NCI-H446 treated with DMSO at 0.1 percent for 48 hours (cell line): Measurements from ENCODE around the gene SHISA7.

Source experiments
- DNase-seq: peaks from one replicate; lab custom pipeline; 2025; lab: John Stamatoyannopoulos, UW

SHISA7 gene

DNA sequence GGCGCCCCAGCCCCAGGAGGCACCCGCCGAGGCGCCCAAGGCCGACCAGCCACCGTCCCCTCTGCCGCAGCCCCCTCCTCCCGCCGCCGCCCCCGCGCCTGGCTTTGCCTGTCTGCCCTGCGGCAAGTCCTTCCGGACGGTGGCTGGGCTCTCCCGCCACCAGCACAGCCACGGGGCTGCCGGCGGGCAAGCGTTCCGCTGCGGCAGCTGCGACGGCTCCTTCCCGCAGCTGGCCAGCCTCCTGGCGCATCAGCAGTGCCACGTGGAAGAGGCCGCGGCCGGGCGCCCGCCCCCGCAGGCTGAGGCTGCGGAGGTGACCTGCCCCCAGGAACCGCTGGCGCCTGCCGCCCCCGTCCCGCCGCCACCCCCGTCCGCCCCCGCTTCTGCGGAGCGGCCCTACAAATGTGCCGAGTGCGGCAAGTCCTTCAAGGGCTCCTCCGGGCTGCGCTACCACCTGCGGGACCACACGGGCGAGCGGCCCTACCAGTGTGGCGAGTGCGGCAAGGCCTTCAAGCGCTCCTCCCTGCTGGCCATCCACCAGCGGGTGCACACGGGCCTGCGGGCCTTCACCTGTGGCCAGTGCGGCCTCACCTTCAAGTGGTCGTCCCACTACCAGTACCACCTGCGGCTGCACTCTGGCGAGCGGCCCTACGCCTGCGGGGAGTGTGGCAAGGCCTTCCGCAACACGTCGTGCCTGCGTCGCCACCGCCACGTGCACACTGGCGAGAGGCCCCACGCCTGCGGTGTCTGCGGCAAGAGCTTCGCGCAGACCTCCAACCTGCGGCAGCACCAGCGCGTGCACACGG, 39.3 kb upstream of the SHISA7 start:
- DNase-seq: no peak

GRCh38 chr19:55481794-55482155, 38.7 kb upstream of the SHISA7 start:
- no peak for DNase-seq

- no peak for DNase-seq
Measured at GRCh38 chr19:55481148-55481793, 38.2 kb upstream of the SHISA7 start.

- no peak for DNase-seq
Measured at GRCh38 chr19:55479451-55480230, 36.5 kb upstream of the SHISA7 start.

GRCh38 chr19:55479045-55479444, 35.9 kb upstream of the SHISA7 start:
- DNase-seq: no peak

DNA sequence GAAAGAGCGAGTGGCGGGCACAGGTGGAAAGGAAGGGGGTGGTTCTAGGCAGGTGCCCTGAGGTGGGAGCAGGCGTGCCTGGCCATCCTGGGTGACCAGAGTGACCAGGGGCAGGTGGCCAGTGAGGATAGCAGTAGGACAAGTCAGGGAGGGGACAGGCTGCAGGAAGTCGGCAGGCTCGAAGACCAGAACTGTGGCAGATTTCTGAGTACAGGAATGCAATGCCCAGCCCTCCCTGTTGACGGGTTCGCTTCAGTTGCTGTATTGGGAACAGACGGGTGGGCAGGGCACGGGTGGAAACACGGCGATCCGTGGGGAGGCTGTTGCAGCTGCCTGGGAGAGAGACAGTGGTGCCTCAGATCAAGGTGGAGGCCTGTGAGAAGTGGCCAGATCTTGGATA, 35.3 kb upstream of the SHISA7 start:
- DNase-seq: no peak

DNA sequence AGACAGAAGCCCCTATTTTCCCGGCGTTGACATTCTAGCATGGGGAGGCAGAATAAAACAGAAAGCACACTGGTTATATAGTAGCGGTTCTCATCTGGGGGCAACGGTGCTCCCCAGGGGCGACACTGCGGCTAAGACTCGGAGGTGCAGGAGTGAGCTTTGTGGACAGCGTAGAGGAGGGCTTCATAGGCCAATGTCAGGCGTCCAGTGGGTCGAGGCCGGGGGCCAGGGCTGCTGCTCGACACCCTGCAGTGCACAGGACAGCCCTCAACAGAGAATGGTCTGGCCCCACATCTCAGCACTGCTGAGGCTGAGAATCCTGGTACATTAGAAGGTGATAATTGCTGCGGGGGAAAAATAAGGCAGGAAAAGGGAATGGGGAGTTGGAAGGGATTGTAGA, 34.8 kb upstream of the SHISA7 start:
- DNase-seq: no peak

DNA sequence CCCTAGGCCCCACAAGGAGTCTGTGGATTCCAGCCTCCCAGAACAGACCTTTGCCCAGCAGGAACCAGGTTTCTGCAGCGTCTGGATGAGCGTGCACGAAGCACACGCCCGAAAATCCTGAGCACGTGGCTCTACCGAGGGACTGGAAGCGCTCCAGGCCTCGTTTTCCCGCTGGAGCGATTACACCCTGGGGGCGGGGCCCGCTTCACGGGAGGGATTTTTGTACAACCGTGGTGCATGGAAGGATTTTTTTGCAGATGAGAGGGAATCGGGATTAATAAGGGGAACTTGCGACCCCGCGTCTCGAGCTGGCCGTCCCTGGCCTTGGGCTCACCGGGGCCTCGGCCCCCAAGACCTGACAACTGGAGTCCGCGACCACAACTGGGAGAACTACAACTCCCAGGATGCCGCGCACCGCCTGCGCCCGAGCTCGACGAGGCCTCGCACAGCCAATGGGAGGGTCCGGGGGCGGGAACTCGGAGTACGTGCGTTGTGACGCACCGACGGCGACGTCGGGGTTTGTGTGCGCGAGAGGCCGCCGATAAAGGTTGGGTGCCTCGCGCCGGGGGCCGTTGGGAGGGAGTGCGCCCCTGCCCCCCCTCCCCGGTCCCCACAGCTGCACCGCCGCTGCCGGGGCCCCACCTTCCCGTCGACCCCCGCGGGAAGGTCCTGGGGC, 33.1 kb upstream of the SHISA7 start, which contains the start of gene ZNF628:
TSS of gene ZNF628 (plus strand) at position 518 of the 676 bp plus-strand sequence. CDS start 3,294 bp downstream, outside the sequence.
- DNase-seq: peak; percentile 97

DNA sequence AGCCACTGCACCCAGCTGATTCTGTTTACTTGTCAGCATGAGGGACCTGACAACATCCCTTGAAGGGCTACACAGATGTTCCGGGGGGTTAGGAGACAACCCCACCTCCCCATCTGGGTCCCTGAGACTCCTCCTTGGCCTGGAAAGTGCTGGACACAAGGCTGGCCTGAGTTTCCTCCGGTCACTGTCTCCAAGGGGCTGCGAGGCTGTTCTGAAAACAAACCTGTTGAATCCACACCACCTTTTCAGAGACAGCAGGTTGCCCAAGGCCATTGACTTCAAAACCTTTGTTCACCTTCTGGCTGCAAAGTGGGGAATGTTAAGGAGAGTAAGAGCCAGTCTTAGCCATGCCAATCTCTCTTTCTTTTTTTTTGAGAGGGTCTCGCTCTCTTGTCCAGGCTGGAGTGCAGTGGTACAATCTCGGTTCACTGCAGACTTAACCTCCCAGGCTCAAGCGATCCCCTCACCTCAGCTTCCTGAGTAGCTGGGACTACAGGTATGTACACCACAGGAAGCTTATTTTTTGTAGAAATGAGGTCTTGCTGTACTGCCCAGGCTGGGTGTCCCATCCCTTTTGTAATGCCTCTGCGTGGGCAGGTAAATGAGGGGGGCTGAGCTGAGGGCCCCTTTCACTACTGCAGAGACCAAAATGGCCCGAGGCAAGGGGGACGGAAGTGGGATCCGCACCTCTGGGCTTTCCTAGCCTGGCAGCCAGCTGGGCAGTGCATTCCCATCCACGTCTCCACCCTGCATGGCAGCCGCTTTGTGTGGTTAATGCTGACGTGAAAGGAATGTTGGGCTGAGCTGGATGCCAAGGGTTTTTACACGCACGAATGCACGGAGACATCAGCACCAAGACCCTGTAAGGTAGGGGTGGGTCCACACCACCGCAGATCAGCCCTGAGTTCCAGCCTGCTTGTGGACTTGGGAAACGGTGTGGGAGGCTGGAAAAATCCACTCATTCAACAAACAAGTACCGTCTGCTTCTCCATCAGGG, 31.5 kb upstream of the SHISA7 start:
- DNase-seq: no peak

DNA sequence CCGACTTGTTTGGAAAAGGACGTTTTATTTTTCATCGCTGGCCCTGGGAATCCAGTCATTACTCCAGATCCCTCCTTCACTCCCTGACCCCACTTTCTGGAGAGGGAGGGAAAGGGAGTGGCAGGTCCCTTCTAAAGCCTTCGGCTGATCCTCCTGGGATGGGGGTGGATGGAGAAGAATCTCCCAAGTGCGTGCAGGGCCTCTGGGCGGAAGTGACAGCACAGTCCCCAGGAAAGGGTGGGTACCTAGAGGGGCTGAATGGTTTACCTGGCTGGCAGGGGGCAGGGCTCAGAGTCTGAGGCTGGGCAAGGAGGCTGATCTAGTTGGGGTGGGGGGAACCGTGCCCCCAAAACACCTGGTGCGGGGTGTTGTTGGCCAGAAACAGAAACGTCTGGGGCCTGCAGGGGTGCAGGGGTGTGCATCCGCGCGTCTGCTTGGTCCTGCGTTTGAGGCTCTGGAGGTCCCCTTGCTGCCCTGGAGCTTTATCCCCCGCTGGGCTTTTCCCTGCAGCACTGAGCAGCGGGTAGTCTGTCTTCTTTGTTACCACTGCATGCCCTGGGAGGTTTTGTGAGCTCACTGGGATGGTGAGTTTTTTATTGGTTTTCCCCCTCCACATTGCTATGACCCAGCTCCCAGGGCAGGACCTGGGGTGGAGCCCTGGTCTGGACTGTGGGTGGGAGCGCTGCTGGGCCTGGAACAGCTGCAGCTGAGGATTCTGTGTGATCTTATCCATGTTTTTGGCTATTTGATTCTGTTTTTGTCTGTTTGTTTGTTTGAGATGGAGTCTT, 30.3 kb upstream of the SHISA7 start:
- no peak for DNase-seq

GRCh38 chr19:55472463-55472862, 29.4 kb upstream of the SHISA7 start:
- no peak for DNase-seq

GRCh38 chr19:55471266-55471665, 28.2 kb upstream of the SHISA7 start:
- DNase-seq: no peak

GRCh38 chr19:55468054-55468393, 24.9 kb upstream of the SHISA7 start:
- DNase-seq: no peak

- DNase-seq: no peak
Measured at GRCh38 chr19:55467236-55468053, 24.3 kb upstream of the SHISA7 start.

GRCh38 chr19:55466241-55466614, 23.1 kb upstream of the SHISA7 start:
- DNase-seq: no peak

DNA sequence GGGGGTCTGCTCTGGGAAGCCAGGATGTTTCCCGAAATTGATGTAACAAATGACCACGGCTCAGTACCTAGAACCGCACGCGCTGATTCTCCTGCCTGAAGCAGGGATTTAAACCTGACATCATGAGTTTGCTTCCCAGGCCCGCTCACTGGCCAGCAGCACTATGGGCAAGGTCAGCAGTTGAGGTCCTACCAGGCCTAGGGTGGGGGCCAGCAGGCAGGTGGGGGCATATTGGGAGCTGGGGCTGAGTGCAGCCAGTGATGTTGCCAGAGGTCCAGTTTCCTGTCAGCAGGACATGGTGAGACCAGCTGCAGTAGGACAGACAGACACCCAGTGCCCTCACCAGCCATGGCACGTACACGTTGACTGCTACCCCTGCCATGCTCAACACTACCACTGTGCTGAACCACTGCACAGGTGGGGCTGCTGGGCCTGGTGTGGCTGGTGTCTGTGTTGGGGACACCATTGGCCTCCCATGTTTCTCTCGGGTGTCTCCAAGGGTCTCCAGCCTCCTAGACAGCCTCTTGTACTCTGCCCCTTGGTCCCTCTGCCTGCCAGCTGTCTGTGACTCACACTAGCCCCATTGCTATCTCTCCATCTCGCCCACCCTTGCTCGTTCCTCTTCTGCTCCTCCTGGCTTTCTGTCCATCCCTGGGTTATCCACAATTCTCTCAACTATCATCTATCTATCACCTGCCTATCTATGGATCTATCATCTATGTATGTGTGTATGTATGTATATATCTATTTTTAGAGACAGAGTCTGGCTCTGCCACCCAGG, 22.6 kb upstream of the SHISA7 start:
- DNase-seq: no peak

DNA sequence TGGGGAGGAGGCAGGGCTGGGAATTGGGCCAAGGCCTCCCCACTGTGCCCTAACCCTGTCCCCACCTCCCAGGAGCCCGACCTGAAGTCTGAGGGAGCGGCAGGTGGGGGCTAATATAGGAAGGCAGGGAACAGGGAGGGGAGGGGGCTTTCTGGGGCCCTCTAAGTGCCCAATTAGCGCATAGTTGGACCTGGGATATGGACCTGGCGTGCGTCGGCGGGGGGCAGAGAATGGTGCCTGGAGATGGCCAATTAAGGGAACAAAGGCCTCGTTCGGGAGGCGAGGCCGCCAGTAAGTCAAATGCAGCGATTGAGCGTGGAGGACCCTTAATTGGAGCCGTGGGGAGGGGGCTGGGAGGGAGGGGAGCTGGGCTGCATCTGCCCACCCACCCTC, 21.6 kb upstream of the SHISA7 start, which contains the start of gene C19orf85:
TSS of gene C19orf85 (minus strand) at position 90 of the 393 bp plus-strand sequence. CDS start 197 bp downstream, outside the sequence.
- no peak for DNase-seq

GRCh38 chr19:55464039-55464661, 21.1 kb upstream of the SHISA7 start:
- DNase-seq: no peak
